NCI-H82 treated with DMSO at 0.1 percent for 48 hours (cell line): ENCODE measurements around the gene PHLDA3.

ENCODE experiments used
- DNase-seq: peaks from one replicate; lab custom pipeline; 2025; ENCODE audit not compliant: unreplicated experiment; lab: John Stamatoyannopoulos, UW

The PHLDA3 gene

DNA sequence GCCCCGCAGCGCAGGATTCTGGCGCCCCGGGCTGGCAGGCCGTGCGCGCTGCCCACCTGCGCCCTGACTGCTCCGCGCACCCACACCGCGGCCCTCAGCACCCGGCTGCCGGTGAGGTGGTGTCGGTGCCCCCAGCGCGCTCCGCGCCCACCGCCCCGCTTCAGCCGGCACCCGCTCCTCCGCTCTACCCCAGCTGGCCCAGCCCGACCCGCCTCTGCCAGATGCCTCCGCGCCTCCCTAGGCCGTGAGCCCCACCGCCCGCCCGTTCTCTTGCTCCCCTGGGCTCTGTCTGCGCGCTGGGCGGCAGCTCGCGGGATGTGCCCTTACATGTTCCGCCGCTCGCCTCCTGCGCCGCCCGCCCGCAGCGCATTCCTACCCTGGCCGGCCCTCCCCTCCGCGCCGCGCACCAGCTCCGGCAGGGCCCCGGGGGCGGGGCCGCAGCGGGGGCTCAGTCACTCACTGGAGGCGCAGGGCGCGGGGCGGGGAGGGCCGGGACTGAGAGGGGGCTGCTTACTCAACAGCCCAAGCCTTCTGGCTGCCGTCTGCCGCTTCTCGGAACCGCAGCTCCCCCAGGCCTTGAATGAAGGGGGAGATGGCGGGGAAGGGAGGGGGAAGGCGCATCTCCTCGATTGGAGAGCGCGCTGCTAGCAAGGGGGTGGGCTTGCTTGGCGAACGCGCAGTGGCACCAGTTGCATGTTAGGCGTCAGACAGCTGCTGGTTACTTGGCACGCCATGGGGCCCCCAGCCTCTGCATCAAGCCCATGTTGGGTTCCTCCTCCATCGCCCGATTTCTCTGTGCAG, at the start of gene PHLDA3:
Gene PHLDA3 (minus strand): TSS at position 345 of the 801 bp plus-strand sequence. CDS start 402 bp downstream, outside the sequence.
- peak; percentile 51 for DNase-seq

- DNase-seq = no peak
Observed at GRCh38 chr1:201518071-201518470, 49.1 kb upstream of the PHLDA3 start.

- no peak for DNase-seq
Observed at GRCh38 chr1:201517631-201518030, 48.6 kb upstream of the PHLDA3 start.

DNA sequence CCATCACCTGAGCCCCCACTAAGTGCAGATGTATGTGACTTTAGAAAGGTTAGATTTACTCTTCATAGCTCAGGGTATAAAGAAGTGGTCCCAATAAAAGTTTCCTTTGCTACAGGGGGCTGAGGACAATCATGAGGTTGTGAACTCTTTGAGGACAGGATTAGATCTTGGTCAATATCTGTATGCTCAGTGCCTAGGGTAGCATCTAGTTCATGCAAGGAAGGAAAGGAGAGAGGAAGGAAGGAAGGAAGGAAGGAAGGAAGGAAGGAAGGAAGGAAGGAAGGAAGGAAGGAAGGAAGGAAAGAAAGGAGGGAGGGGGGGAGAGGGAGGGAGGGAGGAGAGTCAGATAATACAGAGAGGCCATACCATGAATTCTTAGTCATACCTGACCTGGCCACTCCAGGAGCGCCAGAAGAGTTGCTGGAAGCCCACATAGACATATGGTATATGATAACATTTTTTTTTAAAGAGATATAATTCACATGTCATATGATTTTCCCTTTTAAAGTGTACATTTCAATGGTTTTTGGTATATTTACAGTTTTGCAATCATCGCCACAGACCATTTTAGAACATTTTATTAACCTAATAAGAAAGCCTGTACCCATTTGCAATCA, 47.6 kb upstream of the PHLDA3 start:
- DNase-seq = no peak

DNA sequence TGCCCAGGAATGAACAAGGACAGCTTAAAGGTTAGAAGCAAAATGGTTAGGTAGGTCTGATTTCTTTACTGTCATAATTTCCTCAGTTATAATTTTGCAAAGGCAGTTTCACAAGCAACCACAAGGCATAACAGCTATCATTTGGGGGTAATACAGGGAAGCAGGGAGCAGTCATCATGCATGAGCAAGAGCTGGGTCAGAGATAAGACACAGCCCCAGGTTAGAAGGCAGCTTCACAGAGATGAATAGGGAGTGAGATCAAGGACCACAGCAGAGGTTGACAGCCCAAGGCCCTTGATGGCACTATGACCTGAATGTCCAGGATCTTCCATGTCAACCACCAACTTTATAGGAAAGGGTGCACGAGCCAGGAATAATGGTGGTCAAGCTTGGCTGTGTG, 46.9 kb upstream of the PHLDA3 start:
- no peak for DNase-seq

DNA sequence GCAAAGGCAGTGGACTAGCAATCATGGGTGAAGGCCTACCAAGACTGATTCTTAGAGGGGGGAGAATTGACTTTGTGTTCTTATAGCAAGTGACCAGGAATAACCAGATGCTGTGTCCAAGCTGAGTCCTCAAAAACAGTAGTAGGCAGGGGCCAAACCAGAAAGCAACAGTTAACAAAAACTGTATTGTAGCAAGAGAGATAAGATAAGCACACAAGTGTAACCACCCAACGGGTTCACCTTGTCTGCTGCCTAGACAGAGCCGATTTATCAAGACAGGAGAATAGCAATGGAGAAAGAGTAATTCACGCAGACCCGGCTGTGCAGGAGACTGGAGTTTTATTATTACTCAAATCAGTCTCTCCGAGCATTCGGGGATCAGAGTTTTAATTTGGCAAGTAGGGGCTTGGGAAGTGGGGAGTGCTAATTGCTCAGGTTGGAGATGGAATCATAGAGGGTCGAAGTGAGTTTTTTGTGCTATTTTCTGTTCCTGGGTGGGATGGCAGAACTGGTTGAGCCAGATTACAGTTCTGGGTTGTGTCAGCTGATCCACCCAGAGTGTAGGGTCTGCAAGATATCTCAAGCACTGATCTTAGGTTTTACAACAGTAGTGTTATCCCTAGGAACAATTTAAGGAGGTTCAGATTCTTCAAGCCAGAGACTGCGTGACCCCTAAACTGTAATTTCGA, 46.2 kb upstream of the PHLDA3 start:
- no peak for DNase-seq

DNA sequence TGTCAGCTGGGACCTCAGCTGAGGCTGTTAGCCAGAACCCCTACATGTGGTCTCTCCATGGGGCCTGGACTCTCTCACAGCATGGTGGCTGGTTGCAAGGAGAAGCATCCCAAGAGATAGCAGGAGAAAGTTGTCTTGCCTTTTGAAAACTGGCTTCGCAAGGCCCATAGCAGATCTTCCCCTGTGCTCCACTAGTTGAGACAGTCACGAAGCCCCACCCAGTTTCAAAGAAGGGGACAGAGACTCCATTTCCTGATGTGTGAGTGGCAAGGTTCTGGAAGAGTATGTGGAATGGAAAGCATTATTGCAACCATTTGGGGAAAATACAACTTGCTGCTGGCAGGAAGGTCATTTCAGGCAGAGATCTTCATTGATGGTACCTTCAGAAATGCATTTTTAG, 45.5 kb upstream of the PHLDA3 start:
- DNase-seq = no peak

GRCh38 chr1:201513498-201514243, 44.7 kb upstream of the PHLDA3 start:
- DNase-seq = no peak

- no peak for DNase-seq
Observed at GRCh38 chr1:201511941-201512539, 43.1 kb upstream of the PHLDA3 start.

DNA sequence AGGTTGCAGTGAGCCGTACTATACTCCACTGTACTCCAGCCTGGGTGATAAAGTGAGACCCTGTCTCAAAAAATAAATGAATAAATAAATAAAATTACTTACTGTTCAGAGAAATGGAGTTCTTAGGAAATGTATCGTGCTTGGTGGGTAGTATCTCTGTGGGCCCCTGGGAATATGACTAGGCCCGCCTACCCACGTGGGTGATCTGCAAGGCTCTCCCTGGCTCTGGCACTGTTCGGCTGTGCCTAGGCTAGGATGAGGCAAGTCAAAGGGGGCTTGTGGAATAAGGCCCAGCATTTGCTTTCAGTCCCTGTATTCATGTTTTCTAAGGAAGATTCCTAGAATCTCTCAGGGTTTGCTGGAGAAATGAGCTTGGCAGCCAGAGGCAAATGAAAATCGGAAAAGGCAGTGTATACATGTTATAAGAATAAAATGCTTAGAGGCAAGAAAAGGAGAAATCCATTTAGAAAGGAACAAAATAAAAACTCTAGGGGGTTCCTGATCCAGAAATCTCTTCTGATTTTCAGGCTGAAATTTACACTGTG, 42.5 kb upstream of the PHLDA3 start:
- DNase-seq = no peak

GRCh38 chr1:201510734-201511133, 41.7 kb upstream of the PHLDA3 start:
- DNase-seq = no peak

DNA sequence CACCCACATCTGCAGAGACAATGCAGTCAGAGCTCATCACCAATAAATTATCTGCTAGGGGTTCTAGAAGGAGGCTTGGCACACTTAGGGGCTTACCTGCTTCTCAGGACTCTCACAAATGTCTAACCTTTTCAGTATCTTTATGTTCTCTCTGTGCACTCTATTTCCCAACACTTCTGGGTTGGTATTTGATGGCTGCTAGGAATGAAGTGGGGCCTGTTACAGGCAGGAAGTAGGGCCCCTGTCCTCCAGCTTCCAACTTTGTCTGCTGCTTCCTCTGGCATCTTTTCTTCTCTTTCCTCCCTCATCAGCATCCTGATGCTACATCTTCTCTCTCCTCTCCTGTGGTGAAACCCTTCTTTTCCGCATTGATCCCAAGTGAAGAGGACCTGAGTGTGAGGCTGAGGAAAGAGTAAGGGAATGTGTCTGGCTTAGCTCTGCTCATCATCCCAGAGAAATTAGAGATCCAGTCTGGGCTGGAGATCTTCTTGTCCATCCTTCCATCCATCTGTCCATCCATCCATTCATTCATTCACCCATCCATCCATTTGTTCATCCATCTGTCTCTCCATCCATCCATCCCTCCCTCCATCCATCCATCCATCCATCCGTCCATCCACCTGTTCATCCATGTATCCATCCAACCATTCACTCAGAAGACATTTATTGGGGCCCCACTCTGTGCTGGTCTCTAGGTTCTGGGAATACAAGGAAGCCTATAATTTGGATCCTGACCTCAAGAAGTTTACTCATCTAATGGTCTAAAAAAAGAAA, 40.8 kb upstream of the PHLDA3 start:
- DNase-seq = no peak

- DNase-seq = no peak
Observed at GRCh38 chr1:201508809-201509208, 39.8 kb upstream of the PHLDA3 start.

DNA sequence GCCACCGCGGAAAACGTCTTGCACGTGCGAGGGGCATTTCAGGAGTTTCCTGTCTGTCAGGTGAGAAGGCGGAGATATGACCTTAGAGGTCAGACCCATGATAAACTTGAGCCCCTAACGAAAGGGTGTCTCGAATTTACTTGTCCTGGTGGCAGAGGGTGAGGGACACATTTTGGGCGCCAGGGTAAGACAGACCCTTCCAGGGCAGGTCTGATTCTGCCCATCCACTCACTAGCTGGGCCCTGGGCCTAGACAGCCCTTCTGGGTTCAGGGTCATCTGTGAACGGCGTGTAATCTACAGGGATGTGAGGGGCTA, 38.3 kb upstream of the PHLDA3 start:
- DNase-seq = no peak

DNA sequence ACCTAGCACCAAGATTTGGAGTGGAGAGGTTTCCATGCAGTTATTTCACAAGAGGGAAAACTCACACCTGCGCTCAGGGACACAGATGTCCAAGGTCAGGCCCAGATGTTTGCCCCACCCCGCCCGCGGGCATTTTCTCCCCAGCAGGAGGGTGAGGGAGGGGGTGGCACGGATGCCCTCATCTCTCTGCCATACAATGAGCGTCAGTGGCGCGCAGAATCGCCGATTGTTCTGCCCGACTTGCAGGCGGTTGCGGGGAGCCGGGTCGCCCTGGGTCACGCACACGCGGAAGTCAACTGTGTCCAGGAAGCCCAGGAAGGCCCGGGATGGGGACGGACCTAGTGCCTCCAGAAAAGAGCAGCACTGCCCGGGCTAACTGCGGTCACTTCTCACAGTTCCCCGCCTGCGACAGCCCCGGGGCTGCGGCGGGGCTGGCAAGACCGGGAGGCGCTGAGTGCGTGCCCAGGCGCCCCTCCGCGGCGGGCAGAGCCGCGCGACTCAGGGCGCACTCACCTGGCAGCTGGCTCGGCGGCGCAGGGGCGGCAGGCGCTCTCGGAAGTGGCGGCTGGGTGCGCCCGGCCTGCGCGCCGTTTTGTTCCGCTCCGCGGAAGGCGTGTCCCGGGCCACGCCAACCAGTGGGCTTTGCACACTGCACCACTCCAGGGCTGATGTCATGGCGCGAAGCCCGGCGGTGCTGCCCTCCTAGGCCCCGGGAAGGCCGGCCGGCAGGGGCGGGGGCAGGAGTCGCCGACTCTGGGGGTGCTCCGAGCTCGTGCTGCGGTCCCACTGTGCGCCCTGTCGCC, 37.8 kb upstream of the PHLDA3 start, which contains the start of gene CSRP1:
Gene CSRP1 (minus strand): TSS at position 567 of the 803 bp plus-strand sequence. CDS start 10,820 bp downstream, outside the sequence.
- DNase-seq = no peak

DNA sequence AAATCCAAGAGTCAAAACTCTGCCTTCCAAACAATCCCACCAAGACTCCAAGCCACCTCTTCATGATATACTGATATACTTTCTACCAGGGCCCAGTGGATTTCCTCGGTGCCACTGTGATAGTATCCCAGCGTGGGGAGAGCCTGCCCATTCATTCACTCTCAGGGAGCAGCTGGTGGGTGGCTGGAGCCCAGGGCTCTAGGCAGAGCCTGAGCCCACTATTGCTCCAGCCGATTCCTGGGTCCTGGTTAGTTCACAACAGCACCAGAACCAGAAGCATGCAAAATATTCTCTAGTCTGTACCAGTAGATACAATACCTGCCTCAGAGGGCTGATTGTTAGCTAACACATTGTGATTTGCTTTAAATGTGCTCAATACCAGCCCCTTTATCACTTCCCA, 37.1 kb upstream of the PHLDA3 start:
- DNase-seq = no peak

GRCh38 chr1:201505503-201505890, 36.5 kb upstream of the PHLDA3 start:
- no peak for DNase-seq

GRCh38 chr1:201504799-201505502, 36.0 kb upstream of the PHLDA3 start:
- no peak for DNase-seq
